HL-60 (cell line): Measurements from ENCODE around the gene CORIN.

ENCODE experiments used
- TF ChIP-seq, protein P1 (sequence below): IDR thresholded peaks from one replicate; pipeline ENCODE4 v1.5.1; 2011; ENCODE audit warnings: low read length, control low read depth, inconsistent platforms; ENCODE audit not compliant: insufficient read depth
- TF ChIP-seq, protein P2 (sequence below): IDR thresholded peaks from 2 replicates; pipeline ENCODE4 v1.6.1; 2012; ENCODE audit warnings: low read depth; ENCODE audit not compliant: insufficient replicate concordance

DNA sequence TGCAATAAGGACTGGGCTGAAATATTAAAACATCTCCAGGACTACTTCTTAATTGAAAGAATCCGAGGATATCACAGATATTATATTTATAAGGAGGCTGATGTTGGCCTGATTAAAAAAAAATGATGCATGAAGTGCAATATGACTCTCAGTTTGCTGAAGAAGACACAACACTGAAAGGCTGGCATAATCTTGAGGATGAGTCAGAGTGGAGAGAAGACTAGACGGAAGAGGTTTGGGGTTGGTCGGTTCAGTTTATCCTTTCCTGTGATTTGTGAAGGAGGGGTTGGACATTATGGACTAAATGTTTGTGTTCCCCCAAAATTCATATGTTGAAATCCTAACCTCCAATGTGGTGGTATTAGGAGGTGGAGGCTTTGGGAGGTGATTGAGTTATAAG is 170.3 kb downstream of the CORIN start:
- TF ChIP-seq, protein P1, sequence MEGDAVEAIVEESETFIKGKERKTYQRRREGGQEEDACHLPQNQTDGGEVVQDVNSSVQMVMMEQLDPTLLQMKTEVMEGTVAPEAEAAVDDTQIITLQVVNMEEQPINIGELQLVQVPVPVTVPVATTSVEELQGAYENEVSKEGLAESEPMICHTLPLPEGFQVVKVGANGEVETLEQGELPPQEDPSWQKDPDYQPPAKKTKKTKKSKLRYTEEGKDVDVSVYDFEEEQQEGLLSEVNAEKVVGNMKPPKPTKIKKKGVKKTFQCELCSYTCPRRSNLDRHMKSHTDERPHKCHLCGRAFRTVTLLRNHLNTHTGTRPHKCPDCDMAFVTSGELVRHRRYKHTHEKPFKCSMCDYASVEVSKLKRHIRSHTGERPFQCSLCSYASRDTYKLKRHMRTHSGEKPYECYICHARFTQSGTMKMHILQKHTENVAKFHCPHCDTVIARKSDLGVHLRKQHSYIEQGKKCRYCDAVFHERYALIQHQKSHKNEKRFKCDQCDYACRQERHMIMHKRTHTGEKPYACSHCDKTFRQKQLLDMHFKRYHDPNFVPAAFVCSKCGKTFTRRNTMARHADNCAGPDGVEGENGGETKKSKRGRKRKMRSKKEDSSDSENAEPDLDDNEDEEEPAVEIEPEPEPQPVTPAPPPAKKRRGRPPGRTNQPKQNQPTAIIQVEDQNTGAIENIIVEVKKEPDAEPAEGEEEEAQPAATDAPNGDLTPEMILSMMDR, result no peak
- TF ChIP-seq, protein P2, sequence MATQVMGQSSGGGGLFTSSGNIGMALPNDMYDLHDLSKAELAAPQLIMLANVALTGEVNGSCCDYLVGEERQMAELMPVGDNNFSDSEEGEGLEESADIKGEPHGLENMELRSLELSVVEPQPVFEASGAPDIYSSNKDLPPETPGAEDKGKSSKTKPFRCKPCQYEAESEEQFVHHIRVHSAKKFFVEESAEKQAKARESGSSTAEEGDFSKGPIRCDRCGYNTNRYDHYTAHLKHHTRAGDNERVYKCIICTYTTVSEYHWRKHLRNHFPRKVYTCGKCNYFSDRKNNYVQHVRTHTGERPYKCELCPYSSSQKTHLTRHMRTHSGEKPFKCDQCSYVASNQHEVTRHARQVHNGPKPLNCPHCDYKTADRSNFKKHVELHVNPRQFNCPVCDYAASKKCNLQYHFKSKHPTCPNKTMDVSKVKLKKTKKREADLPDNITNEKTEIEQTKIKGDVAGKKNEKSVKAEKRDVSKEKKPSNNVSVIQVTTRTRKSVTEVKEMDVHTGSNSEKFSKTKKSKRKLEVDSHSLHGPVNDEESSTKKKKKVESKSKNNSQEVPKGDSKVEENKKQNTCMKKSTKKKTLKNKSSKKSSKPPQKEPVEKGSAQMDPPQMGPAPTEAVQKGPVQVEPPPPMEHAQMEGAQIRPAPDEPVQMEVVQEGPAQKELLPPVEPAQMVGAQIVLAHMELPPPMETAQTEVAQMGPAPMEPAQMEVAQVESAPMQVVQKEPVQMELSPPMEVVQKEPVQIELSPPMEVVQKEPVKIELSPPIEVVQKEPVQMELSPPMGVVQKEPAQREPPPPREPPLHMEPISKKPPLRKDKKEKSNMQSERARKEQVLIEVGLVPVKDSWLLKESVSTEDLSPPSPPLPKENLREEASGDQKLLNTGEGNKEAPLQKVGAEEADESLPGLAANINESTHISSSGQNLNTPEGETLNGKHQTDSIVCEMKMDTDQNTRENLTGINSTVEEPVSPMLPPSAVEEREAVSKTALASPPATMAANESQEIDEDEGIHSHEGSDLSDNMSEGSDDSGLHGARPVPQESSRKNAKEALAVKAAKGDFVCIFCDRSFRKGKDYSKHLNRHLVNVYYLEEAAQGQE, result no peak
